Ramos (cell line): ENCODE measurements around the gene RGP1.

Source experiments
- in situ Hi-C: fragments of 300-500 bp; cut with MboI; formaldehyde crosslinking; loops from one replicate; pipeline ENCODE4 v1.14.3; 2022; ENCODE audit warnings: low sequenced_read_pairs; ENCODE audit not compliant: unreplicated experiment

The RGP1 gene, protein sequence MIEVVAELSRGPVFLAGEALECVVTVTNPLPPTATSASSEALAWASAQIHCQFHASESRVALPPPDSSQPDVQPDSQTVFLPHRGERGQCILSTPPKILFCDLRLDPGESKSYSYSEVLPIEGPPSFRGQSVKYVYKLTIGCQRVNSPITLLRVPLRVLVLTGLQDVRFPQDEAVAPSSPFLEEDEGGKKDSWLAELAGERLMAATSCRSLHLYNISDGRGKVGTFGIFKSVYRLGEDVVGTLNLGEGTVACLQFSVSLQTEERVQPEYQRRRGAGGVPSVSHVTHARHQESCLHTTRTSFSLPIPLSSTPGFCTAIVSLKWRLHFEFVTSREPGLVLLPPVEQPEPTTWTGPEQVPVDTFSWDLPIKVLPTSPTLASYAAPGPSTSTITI

DNA sequence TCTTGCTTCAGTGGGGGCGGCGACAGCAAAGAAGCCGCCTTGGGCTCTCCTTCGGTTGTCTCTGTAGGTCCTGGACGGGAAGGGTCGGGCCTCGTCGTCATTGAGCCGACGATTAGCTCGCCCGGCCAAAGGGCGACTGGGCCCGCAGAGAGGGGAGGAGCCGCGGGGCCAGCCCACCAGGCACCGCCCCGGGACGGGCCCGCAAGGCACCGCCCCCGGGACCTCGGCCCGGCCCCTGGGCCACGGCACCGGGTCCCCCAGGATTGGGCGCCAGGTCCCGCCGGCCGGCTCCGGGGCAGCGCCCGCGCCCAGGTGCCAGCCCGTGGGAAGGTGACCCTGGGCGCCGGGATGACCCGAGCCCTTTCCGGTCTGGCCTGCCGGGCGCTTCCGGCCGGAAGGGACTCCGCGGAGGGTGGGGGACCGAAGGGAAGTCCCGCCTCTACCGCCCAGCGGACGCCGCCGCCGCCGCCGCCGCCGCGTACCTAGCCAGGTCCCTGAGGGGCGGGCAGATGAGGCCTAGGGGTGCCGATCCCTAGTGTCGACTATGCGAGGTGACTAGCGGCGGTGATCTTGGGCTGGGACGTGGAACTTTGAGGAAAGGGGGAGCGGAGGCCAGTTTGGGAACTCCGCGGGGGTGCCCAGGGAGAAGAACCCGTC, at the start of gene RGP1, which contains the start of gene GBA2:
RGP1 (plus strand) TSS at position 430 of the 657 bp plus-strand sequence. CDS start 469 bp downstream, outside the sequence.
GBA2 (minus strand) TSS at position 371 of the 657 bp plus-strand sequence. CDS start 524 bp downstream, outside the sequence.
- in situ Hi-C loops: loop anchor here (25.0 kb wide), 1 partner anchor 662 kb away; the partner anchor contains the start of genes FANCG and PIGO

DNA sequence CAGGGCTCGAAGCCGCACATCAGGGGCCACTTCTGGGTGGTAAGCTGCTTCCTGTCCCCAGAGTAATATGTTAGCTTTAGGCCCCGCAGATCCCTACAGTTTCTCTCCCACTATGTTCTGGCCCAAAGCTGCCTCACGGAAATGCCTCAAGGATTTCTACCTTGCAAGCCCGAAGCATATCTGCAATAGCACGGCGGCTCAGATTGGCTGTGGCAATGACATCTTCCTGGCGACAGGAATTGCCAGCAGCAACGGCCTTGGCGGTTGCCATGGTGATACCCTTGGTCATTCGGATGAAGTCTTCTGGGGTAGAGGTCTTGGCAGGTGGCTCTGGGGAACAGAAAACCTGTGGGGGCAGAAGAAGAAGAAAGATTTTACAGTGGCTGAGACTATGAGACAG, 49.1 kb upstream of the RGP1 start:
- in situ Hi-C loops: no loop called here

DNA sequence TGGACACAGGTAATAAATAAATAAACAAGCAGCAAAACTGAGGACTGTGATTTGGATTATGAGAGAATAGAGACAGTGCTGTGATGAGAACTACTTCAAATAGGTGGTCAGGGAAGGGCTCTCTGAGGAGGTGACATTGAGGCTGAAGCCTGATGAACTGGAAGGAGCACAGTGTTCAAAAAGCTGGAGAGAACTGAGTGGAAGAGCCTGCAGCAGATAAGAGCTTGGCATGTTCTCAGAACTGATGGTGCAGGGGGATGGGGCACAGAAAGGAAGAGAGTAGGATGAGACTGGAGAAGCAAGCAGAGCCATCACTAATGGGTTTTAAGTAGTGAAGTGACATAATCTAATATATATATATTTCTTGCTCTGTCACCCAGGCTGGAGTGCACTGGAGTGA, 48.1 kb upstream of the RGP1 start:
- in situ Hi-C loops: no loop called here

DNA sequence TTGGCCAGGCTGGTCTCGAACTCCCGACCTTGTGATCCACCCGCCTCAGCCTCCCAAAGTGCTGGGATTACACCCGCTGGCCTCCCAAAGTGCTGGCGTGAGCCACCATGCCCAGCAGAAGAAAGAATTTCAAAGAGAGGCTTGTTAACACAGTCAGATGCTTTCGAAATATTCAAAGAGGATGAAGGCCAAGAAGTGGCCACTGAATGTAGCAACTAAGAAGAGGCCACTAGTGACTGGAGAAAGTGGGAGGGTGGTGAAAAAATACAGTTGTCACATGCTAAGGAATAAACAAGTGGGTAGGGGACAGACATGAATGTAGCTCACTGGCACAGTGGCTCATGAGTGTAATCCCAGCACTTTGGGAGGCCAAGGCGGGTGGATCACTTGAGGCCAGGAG, 46.4 kb upstream of the RGP1 start:
- in situ Hi-C loops: no loop called here

DNA sequence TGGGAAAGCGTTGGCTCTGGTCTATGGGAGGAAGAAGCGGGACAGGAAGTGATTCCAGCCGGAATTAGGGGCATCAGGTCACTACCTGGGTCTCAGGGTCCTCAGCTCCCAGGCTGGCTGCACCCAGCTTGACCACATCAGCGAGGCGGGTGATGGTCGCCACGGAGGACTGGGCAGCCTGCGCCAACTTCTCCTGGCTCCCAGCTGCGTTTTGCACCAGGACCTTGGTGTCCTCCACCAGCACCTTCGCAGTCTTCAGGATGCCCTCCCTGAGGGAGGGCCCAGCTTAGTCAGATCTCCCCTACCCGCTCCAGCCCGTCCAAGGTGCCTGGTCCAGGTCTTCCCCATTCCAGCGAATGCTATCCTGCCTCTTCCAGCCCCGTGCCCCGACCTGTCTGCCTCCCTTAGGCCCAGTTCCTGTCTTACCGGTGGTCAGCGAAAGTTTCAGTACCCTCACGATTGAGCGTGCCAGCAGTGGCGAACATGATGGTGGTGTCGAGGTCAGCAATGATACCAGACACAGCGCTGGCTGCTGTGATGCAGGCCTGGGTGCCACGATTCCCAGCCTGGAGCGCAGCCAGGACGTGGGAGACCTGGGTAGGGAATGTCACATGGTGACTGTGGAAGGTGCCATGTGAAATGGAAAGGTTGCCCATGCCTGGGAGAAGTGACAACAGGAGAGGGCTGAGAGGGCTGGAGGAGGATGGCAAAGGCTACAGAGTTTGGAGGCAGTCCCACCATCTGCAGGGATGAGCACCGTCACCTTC, 45.0 kb upstream of the RGP1 start:
- in situ Hi-C loops: no loop called here

DNA sequence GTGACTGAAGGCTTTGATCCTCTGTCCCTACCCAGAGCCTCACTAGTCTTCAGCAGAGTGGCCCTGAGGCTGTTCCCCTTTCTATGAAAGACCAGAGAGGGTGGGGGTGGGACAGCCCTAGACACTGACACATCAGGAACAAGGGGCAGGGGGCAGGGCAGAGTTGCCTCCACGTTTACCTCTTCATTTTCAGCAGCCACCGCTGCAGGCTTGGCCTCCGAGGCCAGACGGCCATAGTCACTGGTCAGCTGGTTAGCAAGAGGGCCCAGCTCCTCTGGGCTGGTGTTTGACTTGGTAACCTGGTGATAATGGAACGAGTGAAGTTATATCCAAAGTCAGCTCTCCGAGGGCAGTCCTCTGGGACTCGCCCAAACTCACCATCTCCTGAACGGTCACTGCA, 43.7 kb upstream of the RGP1 start:
- in situ Hi-C loops: no loop called here

DNA sequence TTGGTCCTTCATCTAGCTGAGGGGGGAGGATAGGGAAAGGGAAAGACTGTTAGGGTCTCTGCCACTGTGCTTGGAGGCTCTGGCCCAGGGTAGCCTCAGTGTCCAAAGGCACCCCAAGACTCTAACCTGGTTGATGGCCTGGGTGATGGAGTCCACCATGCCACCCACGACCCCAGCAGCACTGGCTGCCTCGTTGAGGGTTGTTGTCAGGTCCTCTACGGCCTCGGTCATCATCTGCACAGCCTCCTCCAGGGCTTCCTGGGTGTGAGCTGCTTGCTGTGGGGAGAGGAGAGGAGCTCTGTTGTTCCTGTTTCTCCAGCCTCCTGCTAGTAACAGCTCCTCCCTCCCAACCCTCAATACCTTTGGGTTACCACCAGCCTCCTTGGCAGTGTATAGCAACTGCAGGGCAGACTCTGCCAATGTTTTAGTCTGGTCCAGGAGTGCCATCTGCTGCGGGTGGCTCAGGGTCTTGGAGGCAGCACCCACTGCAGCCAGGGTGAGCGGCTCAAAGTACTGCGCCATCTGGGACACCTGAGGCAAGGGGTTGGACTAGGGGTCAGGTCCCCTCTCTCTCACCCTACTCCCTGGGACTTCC, 43.2 kb upstream of the RGP1 start:
- in situ Hi-C loops: no loop called here

DNA sequence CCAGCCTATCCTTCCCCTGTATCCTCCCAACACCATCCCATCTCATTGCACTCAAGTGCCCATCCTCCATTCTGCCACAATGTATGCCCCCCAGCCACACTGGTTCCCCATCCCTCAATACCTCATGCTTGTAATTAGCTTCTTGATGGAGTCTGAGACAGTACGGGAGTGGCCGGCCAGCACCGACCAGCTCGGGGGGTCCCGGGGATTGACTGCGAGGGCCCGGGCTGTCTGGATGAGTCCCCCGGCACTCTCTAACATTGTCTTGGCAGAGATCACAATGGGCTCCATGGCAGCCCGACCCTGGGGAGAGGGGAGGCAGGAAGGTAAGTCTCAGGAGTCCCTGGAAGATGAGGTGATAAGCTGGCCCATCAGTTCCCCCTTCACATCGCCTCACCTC, 42.1 kb upstream of the RGP1 start:
- in situ Hi-C loops: no loop called here

DNA sequence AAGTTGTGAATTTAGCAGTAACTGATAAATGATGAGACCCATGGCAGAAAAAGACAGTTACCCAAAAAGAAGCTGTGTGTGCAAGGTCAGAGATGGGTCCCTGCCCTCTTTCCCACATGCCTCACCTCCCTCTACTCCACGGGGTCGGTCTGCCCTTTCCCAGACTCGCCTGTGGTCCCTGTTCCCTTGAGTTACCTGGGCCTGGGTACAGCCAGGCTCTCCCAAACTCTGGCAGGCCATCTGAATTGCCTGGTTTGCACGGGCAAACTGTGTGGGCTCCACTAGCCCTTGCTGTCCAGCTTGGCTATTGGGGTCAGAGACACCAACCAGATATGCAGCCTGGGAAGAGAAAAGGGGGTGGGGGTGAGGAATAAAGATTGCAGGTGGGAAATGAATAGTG, 40.9 kb upstream of the RGP1 start:
- in situ Hi-C loops: no loop called here

DNA sequence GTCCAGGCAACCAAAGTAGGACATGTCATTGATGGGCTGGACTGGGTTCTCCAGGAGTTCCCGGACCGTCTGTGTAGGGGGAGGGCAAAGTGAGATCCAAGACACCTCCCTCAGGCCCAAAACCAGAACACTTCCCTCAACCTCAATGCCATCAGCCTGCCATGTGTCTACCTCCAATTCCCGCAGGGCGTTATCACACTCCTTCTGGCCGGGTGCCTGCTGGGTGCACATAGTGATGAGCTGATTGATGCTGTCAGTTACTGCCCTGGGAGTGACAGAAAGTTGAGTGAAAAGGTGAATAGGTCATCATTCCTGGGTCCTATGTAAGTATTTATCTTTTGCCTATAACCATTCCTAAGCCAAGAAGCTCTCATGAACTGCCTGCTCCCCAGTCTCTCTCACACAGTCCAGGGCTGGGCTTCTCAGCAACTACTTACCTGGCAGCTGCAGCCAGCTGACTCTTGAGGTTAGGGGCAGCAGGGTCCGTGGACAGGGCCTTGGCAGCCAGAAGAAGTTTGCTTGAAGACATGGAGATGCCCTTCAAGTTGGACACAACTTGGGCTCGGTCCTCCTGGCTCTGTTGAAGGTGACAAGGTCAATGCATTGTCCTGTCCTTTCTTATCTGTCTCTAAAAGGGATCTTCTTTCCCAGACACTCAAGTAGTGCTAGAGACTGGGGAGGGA, 38.1 kb upstream of the RGP1 start:
- in situ Hi-C loops: no loop called here

DNA sequence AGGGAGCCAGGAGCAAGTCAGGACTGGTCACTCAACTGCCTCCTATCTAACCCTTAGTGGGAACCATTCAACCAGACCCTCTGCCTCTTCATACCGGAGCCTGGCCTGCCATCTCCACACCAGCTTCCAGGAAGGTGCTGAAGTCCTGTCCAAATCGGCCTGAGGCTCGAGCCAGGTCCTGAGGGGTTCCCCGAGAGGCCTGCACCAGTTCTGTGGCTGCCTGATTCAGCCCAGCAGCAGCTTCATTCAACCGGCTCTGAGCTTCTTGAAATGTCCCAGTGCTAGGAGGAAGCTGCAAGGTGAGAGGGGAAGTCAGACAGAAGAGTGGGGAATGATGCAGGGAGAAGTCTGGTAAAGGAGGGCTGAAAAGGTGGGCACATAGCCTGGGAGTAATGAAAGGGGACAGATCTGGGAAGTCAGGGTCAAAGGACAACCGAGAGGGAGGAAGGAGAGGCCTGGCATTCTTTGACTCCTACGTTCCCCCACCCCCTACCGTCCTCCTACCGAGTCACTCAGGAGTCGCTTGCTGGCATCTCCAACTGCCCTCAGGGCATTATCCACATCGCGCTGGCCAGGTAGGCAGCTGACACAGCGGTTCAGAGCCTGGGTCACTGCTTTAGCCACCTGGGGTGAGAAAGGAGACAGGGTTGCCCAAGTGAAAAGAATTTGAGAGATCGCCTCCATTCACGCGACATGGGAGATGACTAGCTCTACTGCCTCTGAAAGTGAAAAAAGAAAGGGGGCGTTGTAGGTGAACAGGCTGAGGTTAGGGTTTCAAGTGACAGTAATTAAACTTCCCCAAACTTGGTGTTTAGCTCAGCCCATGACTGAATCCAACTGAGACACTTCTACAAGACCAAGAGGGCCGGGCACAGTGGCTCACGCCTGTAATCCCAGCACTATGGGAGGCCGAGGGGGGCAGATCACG, 37.3 kb upstream of the RGP1 start:
- in situ Hi-C loops: no loop called here

DNA sequence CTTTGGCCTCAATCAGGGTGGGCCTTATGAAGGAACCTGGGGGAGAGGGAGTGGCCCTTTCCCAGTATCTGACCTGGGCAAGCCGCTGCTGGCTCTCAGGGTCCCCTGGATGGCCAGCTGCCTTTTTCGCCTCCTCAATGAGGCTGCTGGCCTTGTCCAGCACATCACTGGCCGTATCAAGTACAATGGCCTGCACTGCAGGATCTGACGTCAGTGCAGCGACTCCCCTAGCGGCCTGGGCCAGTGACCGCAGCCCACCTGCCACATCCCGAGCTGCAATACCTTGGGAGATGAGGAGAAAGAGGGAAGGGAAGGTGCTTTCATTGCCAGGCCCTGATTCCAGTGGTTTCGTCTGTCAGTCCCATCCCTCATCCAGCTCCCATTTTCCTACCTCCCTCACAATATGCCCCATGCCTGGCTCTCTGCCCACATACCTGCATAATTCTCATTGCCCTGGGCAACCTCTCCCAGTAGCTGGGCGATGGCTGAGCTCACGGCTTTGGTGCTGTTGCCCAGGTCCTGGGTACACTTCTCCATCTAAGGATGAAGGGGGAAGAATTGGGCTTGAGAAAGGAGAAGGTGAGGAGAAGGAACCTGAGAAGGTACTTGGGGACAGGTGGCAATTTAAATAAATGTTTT, 36.2 kb upstream of the RGP1 start:
- in situ Hi-C loops: no loop called here

DNA sequence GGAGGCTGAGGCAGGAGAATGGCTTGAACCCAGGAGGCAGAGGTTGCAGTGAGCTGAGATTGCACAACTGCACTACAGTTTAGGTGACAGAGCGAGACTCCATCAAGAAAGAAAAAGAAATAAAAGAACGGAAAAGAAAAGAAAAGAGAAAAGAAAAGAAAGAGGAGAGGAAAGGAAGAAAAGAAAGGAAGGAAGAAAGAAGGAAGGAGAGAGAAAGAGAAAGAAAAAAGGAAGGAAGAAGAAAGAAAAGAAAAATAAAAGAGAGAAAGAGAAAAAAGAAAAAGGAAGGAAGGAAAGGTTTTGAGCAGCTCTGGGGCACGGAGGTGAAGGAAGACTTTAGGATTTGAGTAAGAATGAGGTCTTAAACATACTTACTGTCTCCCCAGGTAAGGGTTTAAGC, 35.5 kb upstream of the RGP1 start:
- in situ Hi-C loops: no loop called here

DNA sequence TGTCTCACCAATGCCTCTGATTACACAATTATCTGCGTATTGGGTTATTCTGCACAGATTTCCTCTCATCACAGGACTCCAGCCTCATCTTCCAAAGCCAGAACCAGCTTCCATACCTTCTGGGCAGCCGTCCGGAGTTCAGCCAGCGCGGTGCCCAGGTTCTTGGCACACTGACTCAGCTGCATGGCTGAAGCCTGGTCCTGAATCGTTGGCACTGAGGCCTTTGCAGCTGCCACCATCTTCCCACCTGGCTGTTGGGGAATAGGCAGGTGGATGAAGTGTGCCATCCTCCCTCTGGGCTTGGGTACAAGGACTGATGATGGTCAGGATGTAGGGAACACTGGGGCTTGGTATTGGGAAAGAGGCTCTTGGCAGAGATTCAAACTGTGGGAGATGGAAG, 35.0 kb upstream of the RGP1 start:
- in situ Hi-C loops: no loop called here

DNA sequence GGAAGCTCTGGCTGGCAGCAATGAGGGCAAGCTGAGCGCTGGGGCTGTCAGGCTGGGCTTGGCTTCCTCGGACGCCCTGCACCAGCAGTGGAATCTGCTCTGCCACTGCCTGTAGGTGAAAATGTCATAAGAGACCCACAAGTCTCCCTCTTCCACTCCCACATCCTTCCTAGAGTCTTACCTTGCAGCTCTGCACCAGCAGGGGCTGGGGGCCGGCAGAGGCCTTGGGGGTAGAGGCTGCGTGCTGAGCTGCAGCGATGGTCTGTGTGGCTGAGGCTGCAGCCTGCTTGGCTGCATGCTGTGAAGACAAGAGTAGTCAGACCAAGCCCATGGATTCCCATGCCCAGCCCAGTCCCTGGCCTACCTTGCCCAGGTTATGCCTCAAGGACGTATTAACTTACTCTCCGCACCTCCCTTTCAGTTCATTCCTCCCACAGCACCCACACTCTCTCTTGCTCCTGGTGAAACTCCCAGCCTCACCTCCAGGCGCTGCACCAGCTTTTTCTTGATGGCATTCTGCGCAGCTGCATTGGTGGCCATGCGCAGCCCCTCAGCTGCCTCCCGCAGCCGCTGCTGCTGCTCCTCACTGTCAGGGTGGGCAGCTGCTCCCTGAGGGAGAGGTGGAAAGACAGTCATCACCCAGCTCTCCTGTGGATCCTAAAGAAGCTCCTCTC, 34.4 kb upstream of the RGP1 start:
- in situ Hi-C loops: no loop called here

DNA sequence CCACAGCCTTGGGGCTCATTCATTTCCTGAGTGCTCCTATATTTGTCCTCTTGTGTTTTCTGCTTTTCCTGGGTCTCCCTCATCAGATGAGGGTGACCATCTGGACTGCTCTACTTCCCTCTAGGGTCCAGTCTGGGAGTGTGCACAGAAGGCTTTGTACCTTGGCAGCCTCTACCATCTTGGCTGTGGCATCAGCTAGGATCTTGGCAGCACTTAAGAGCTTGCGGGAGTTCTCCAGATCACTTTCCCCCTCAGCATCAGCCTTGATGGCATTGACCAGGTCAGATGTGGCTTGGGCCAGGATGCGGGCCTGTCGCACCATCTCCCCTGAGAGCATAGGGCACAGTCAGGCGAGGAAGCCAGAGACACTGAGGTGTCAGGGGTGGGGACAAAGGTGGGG, 32.9 kb upstream of the RGP1 start:
- in situ Hi-C loops: no loop called here

DNA sequence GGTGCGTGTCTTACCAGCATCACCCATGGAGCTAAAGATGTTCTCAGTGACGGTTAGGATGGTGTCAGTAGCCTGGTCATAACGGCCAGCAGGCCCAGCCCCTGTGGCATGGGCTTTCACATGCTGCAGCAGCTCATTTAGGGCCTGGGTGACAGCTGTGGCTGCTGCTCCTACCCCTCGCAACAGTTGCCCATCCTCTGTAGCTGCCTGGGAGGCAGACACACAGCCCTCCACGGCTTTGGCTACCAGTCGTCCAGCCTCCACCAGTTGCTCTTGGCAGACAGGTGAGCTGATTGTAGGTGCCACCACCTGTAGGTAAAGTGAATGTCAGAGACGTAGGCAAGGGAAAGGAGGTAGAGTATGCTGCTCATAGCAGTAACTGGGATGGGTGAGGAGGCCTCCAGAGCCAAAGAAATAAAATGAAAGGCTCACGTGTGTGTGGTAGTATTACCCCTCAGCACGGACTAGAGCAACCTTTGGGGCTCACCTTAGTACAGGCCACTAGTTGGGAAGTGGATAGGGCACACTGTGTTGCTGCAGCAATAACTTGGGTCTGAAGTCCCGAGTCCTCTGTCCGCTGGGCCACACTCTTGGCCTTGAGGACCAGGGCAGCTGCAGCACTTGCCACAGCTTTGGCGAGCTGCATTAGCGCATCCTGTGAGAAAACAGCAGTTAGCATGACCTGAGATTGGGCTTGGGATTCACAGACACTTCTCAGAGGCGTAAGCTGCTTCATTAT, 31.8 kb upstream of the RGP1 start:
- in situ Hi-C loops: no loop called here
